ENCODE measurements around the gene CCL27.

GRCh38 chr9:34653151-34654072 is 9.0 kb downstream of the CCL27 start:
- no peak for TF ChIP-seq EZH2 (IDR thresholded peaks at IDR 0.05; ENCODE audit: borderline replicate concordance, insufficient read depth, low read depth, low read length, poor library complexity, severe bottlenecking)
- no peak for TF ChIP-seq CTCF (IDR thresholded peaks at IDR 0.05)

All from B cell (primary cell).